Naive thymus-derived CD8-positive, alpha-beta T cell (primary cell): ENCODE data around the gene SERPINB10. TPM values are rescaled to one million over a fixed set of nuclear protein-coding genes. Genes with fewer than 3 reads are reported as not detected.

Source experiments
- ATAC-seq, 2 donors: fragments of 150-1000 bp; cut with Tn5 transposase in 1 of 2; sonication (Bioruptor Pico), chemical (Tn5 transposase) in 1 of 2; 1 replicate in 1 of 2; 2 replicates in 1 of 2; pipeline ENCODE4 v1.10.0; 2021; ENCODE audit warnings: mild to moderate bottlenecking in 2 of 2, moderate library complexity in 2 of 2
- POLR2A ChIA-PET: fragments of 350-600 bp; sonication (Branson Sonifier 250); formaldehyde crosslinking; loops from one replicate; lab custom pipeline; 2021; ENCODE audit warnings: antibody characterized with exemption; lab: Charles Lee
- DNase-seq, 10 donors: peaks; one replicate each; pipeline versions ENCODE4 v3.0.0 to v3.0.0-alpha.2; 2020 to 2022
- H3K27ac Mint-ChIP-seq, 10 donors: one replicate each; pipeline ENCODE4 v1.8.0; 2020 to 2022; ENCODE audit warnings: mild to moderate bottlenecking in 10 of 10, mixed read lengths in 10 of 10, moderate library complexity in 4 of 10, inconsistent platforms in 1 of 10
- H3K27me3 Mint-ChIP-seq, 5 donors: one replicate each; pipeline ENCODE4 v1.8.0; 2021 to 2022; ENCODE audit warnings: mixed read lengths in 5 of 5
- H3K36me3 Mint-ChIP-seq, 3 donors: one replicate each; pipeline ENCODE4 v1.8.0; 2020 to 2022; ENCODE audit warnings: mixed read lengths in 3 of 3, mild to moderate bottlenecking in 2 of 3, inconsistent platforms in 1 of 3
- H3K4me1 Mint-ChIP-seq, 4 donors: one replicate each; pipeline ENCODE4 v1.8.0; 2021 to 2022; ENCODE audit warnings: mixed read lengths in 4 of 4
- H3K4me3 Mint-ChIP-seq, 10 donors: one replicate each; pipeline ENCODE4 v1.8.0; 2020 to 2022; ENCODE audit warnings: mild to moderate bottlenecking in 10 of 10, mixed read lengths in 10 of 10, moderate library complexity in 6 of 10, inconsistent platforms in 1 of 10
- H3K9me3 Mint-ChIP-seq, 9 donors: one replicate each; pipeline ENCODE4 v1.8.0; 2020 to 2022; ENCODE audit warnings: mixed read lengths in 9 of 9, mild to moderate bottlenecking in 3 of 9, inconsistent platforms in 1 of 9, moderate library complexity in 1 of 9
- polyA plus RNA-seq, 3 donors: library from polyadenylated mRNA; unstranded; fragments of 300-500 nt; fragmentation: Illumina TruSeq; gene quantifications; one replicate each; pipeline ENCODE4 v1.2.3, GENCODE V29; 2021
- total RNA-seq, 8 experiments: library from RNA in 2 of 8; stranded (reverse) in 2 of 8; gene quantifications; one replicate each; pipeline ENCODE4 v1.2.3 and lab custom pipeline; 2021 to 2026

Gene SERPINB10
- total and polyA plus RNA-seq, 5 experiments from 2014 or later = not detected

GRCh38 chr18:63881851-63882250 lies 25.9 kb upstream of the SERPINB10 start:
- DNase-seq (no peak), ATAC-seq (no peak)
- H3K27ac Mint-ChIP-seq = no peak overlapping the region
- H3K27me3 Mint-ChIP-seq = peaks cover 2 to 12% (median 9%) of the 10 kb centered on the region in 5 donors
- no peaks in the 10 kb centered on the region for H3K36me3 Mint-ChIP-seq
- H3K4me1 Mint-ChIP-seq = no peaks in the 10 kb centered on the region
- POLR2A ChIA-PET = no interaction called here
- H3K4me3 Mint-ChIP-seq = no peak overlapping the region
- no peaks in the 10 kb centered on the region for H3K9me3 Mint-ChIP-seq

- H3K27ac Mint-ChIP-seq = no peak overlapping the region
- POLR2A ChIA-PET = no interaction called here
- DNase-seq (no peak), ATAC-seq (no peak)
- no peaks in the 10 kb centered on the region for H3K4me1 Mint-ChIP-seq
- H3K27me3 Mint-ChIP-seq = peaks cover 3 to 12% (median 9%) of the 10 kb centered on the region in 5 donors
- H3K4me3 Mint-ChIP-seq = no peak overlapping the region
- no peaks in the 10 kb centered on the region for H3K36me3 Mint-ChIP-seq
- H3K9me3 Mint-ChIP-seq = no peaks in the 10 kb centered on the region
Measured at GRCh38 chr18:63882333-63883141, 25.2 kb upstream of the SERPINB10 start.

- ATAC-seq = no peak
- POLR2A ChIA-PET = no interaction called here
- no peak overlapping the region for H3K27ac Mint-ChIP-seq
- H3K36me3 Mint-ChIP-seq = no peaks in the 10 kb centered on the region
- H3K4me3 Mint-ChIP-seq = no peak overlapping the region
- H3K27me3 Mint-ChIP-seq = peaks cover 3 to 12% (median 9%) of the 10 kb centered on the region in 5 donors
- no peaks in the 10 kb centered on the region for H3K9me3 Mint-ChIP-seq
- no peaks in the 10 kb centered on the region for H3K4me1 Mint-ChIP-seq
- DNase-seq = no peak
Measured at GRCh38 chr18:63883617-63884016, 24.1 kb upstream of the SERPINB10 start.

- no peak within 1 kb of the TSS for H3K4me3 Mint-ChIP-seq
- no peak within 1 kb of the TSS for H3K27ac Mint-ChIP-seq
- peaks cover 3 to 22% (median 9%) of the 10 kb centered on the region in 5 donors for H3K27me3 Mint-ChIP-seq
- H3K36me3 Mint-ChIP-seq = no peaks in the 10 kb centered on the region
- no peaks in the 10 kb centered on the region for H3K4me1 Mint-ChIP-seq
- DNase-seq (no peak), ATAC-seq (no peak)
- POLR2A ChIA-PET = no interaction called here
- no peaks in the 10 kb centered on the region for H3K9me3 Mint-ChIP-seq
Measured at GRCh38 chr18:63887424-63887823, 20.3 kb upstream of the SERPINB10 start, which contains the start of gene SERPINB2. SERPINB2 (plus strand) TSS chr18:63887705; CDS start chr18:63891445, 3,740 bp downstream.

GRCh38 chr18:63888470-63889190 lies 19.1 kb upstream of the SERPINB10 start:
- no peak overlapping the region for H3K27ac Mint-ChIP-seq
- no peak overlapping the region for H3K4me3 Mint-ChIP-seq
- H3K9me3 Mint-ChIP-seq = no peaks in the 10 kb centered on the region
- no peak for DNase-seq
- POLR2A ChIA-PET = no interaction called here
- no peaks in the 10 kb centered on the region for H3K4me1 Mint-ChIP-seq
- H3K27me3 Mint-ChIP-seq = peaks cover 3 to 31% (median 9%) of the 10 kb centered on the region in 5 donors
- H3K36me3 Mint-ChIP-seq = no peaks in the 10 kb centered on the region
- ATAC-seq = no peak

GRCh38 chr18:63889626-63890025 lies 18.1 kb upstream of the SERPINB10 start:
- Mint-ChIP-seq H3K27me3 (peaks cover 3 to 38% (median 12%) of the 10 kb centered on the region in 5 donors), H3K36me3 (no peaks in the 10 kb centered on the region), H3K9me3 (no peaks in the 10 kb centered on the region), H3K27ac (no peak overlapping the region), H3K4me3 (no peak overlapping the region), H3K4me1 (no peaks in the 10 kb centered on the region)
- POLR2A ChIA-PET = no interaction called here
- ATAC-seq (no peak), DNase-seq (no peak)

GRCh38 chr18:63890237-63890949 lies 17.4 kb upstream of the SERPINB10 start:
- Mint-ChIP-seq H3K4me3 (no peak overlapping the region), H3K9me3 (no peaks in the 10 kb centered on the region), H3K4me1 (no peaks in the 10 kb centered on the region), H3K27ac (no peak overlapping the region), H3K36me3 (no peaks in the 10 kb centered on the region), H3K27me3 (peaks cover 3 to 38% (median 12%) of the 10 kb centered on the region in 5 donors)
- no peak for DNase-seq
- no peak for ATAC-seq
- POLR2A ChIA-PET = no interaction called here

- Mint-ChIP-seq H3K36me3 (no peaks in the 10 kb centered on the region), H3K27me3 (peaks cover 2 to 34% (median 10%) of the 10 kb centered on the region in 5 donors), H3K9me3 (no peaks in the 10 kb centered on the region), H3K4me1 (no peaks in the 10 kb centered on the region), H3K4me3 (no peak overlapping the region), H3K27ac (no peak overlapping the region)
- POLR2A ChIA-PET = no interaction called here
- ATAC-seq = no peak
- DNase-seq = no peak
Measured at GRCh38 chr18:63890950-63891304, 16.8 kb upstream of the SERPINB10 start.

GRCh38 chr18:63892566-63892965 lies 15.2 kb upstream of the SERPINB10 start:
- H3K27me3 Mint-ChIP-seq = peaks cover 0 to 35% (median 4%) of the 10 kb centered on the region in 5 donors
- ATAC-seq (no peak), DNase-seq (no peak)
- POLR2A ChIA-PET = no interaction called here
- no peaks in the 10 kb centered on the region for H3K9me3 Mint-ChIP-seq
- H3K27ac Mint-ChIP-seq = no peak overlapping the region
- H3K4me3 Mint-ChIP-seq = no peak overlapping the region
- no peaks in the 10 kb centered on the region for H3K4me1 Mint-ChIP-seq
- H3K36me3 Mint-ChIP-seq = no peaks in the 10 kb centered on the region

- DNase-seq (no peak), ATAC-seq (no peak)
- H3K4me1 Mint-ChIP-seq = no peaks in the 10 kb centered on the region
- POLR2A ChIA-PET = no interaction called here
- no peak overlapping the region for H3K4me3 Mint-ChIP-seq
- H3K27ac Mint-ChIP-seq = no peak overlapping the region
- H3K9me3 Mint-ChIP-seq = no peaks in the 10 kb centered on the region
- H3K36me3 Mint-ChIP-seq = no peaks in the 10 kb centered on the region
- H3K27me3 Mint-ChIP-seq = peaks cover 0 to 46% (median 5%) of the 10 kb centered on the region in 5 donors
Measured at GRCh38 chr18:63894106-63894772, 13.5 kb upstream of the SERPINB10 start.

GRCh38 chr18:63895190-63895589 lies 12.6 kb upstream of the SERPINB10 start:
- Mint-ChIP-seq H3K27me3 (peaks cover 0 to 46% (median 5%) of the 10 kb centered on the region in 5 donors), H3K4me3 (no peak overlapping the region)
- DNase-seq = no peak

GRCh38 chr18:63897072-63897471 lies 10.7 kb upstream of the SERPINB10 start:
- H3K36me3 Mint-ChIP-seq = no peaks in the 10 kb centered on the region
- POLR2A ChIA-PET = no interaction called here
- ATAC-seq (no peak), DNase-seq (no peak)
- no peak overlapping the region for H3K4me3 Mint-ChIP-seq
- peaks cover 1 to 35% (median 4%) of the 10 kb centered on the region in 5 donors for H3K27me3 Mint-ChIP-seq
- no peak overlapping the region for H3K27ac Mint-ChIP-seq
- no peaks in the 10 kb centered on the region for H3K9me3 Mint-ChIP-seq
- H3K4me1 Mint-ChIP-seq = no peaks in the 10 kb centered on the region

More at GRCh38 chr18:63895190-63895589, 12.6 kb upstream of the SERPINB10 start:
- POLR2A ChIA-PET = no interaction called here
- no peak overlapping the region for H3K27ac Mint-ChIP-seq
- H3K9me3 Mint-ChIP-seq = no peaks in the 10 kb centered on the region
- H3K4me1 Mint-ChIP-seq = no peaks in the 10 kb centered on the region
- no peaks in the 10 kb centered on the region for H3K36me3 Mint-ChIP-seq
- no peak for ATAC-seq
